Activated T-cell treated with anti-CD3 and anti-CD28 coated beads, Interleukin-2, amount 50 U/mL, for 24 hours (primary cell): ENCODE data around the gene ARHGAP22.

Source experiments
- DNase-seq: peaks from one replicate; pipeline ENCODE4 v3.0.0-alpha.2; 2020
- H3K27ac Mint-ChIP-seq: 2 replicates; pipeline ENCODE4 v1.8.0; 2020; ENCODE audit warnings: mild to moderate bottlenecking, mixed read lengths
- H3K27me3 Mint-ChIP-seq: 2 replicates; pipeline ENCODE4 v1.8.0; 2020; ENCODE audit warnings: mixed read lengths
- H3K36me3 Mint-ChIP-seq: 2 replicates; pipeline ENCODE4 v1.8.0; 2020; ENCODE audit warnings: low read depth, mixed read lengths
- H3K4me1 Mint-ChIP-seq: 2 replicates; pipeline ENCODE4 v1.8.0; 2020; ENCODE audit warnings: low read depth, mixed read lengths
- H3K4me3 Mint-ChIP-seq: 2 replicates; pipeline ENCODE4 v1.8.0; 2020; ENCODE audit warnings: mild to moderate bottlenecking, moderate library complexity, mixed read lengths
- H3K9me3 Mint-ChIP-seq: 2 replicates; pipeline ENCODE4 v1.8.0; 2020; ENCODE audit warnings: mixed read lengths

ARHGAP22 gene

DNA sequence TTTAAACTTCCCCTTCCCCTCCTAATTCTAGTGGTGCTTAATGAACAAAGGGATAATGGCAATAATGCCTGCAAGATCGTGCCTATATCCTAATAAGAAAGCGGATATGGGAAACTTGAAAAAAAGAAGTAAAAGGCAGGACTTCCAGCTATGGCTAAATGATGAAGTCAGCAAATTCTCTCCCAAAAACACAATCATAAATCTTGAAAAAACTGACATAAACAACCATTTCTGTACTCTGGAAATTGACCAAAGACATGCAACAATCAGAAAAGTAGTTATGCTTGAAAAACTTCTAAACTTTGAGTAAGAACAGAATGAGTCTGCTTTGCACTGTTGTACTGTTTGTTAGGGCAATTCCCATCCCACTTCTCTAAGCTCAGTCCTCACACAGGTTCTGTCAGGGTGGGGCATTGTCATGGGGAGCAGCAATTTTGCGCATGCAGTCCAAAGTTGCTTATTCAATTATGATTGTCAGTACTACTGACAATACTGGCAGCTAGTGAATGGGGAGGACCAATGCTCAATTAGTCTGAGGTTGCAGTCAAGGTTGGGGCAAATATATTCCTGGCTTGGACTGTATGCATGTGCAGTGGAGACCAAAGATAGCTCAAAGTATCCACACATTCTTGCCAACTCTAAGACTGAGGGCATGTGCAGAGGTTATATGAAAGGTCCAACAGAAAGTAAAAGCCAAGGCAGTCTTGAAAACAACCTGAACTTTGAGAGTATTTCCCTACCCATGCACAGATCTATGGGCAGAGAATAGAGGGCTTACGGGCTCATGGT lies 34.1 kb upstream of the ARHGAP22 start:
- Mint-ChIP-seq H3K4me1 (peaks cover 11% of the 10 kb centered on the region), H3K36me3 (no peaks in the 10 kb centered on the region), H3K27ac (no peak overlapping the region), H3K9me3 (peaks cover 4% of the 10 kb centered on the region), H3K4me3 (no peak overlapping the region), H3K27me3 (peaks cover 47% of the 10 kb centered on the region)
- DNase-seq = no peak

- Mint-ChIP-seq H3K9me3 (peaks cover 4% of the 10 kb centered on the region), H3K4me1 (peaks cover 19% of the 10 kb centered on the region), H3K36me3 (no peaks in the 10 kb centered on the region), H3K4me3 (no peak overlapping the region), H3K27ac (no peak overlapping the region), H3K27me3 (peaks cover 52% of the 10 kb centered on the region)
- DNase-seq = no peak
Measured at GRCh38 chr10:48638158-48638557, 33.3 kb upstream of the ARHGAP22 start.

DNA sequence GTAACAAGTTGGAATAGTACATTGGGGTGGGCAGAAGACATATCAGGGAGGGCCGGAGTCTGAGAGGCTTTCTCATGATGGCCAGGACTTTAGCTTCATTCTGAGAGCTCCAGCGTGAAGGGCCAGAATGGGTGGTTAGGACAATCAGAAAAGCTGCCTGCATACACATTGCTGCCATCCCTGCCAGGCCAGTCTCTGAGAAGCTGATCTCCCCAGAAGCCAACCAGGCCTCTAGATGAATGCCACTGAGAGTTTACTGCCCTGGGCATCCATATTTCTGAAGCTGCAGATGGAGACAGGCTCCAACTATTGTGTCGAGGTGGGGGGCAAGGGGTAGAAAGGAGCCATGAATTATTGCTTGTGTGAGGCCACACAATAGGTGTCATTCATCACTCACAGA lies 32.0 kb upstream of the ARHGAP22 start:
- Mint-ChIP-seq H3K27me3 (peaks cover 60% of the 10 kb centered on the region), H3K4me1 (peaks cover 19% of the 10 kb centered on the region), H3K9me3 (peaks cover 4% of the 10 kb centered on the region), H3K4me3 (no peak overlapping the region), H3K36me3 (no peaks in the 10 kb centered on the region), H3K27ac (no peak overlapping the region)
- DNase-seq = no peak

- Mint-ChIP-seq H3K36me3 (no peaks in the 10 kb centered on the region), H3K27ac (no peak overlapping the region), H3K9me3 (peaks cover 4% of the 10 kb centered on the region), H3K27me3 (peaks cover 63% of the 10 kb centered on the region), H3K4me1 (peaks cover 19% of the 10 kb centered on the region), H3K4me3 (no peak overlapping the region)
- no peak for DNase-seq
Measured at GRCh38 chr10:48636231-48636630, 31.4 kb upstream of the ARHGAP22 start.

- Mint-ChIP-seq H3K4me1 (peaks cover 19% of the 10 kb centered on the region), H3K4me3 (no peak overlapping the region)
Measured at GRCh38 chr10:48634984-48635557, 30.2 kb upstream of the ARHGAP22 start.

GRCh38 chr10:48634198-48634983 lies 29.5 kb upstream of the ARHGAP22 start:
- no peaks in the 10 kb centered on the region for H3K36me3 Mint-ChIP-seq
- peaks cover 59% of the 10 kb centered on the region for H3K27me3 Mint-ChIP-seq
- H3K9me3 Mint-ChIP-seq = no peaks in the 10 kb centered on the region
- H3K4me1 Mint-ChIP-seq = peaks cover 19% of the 10 kb centered on the region
- no peak overlapping the region for H3K4me3 Mint-ChIP-seq
- H3K27ac Mint-ChIP-seq = peak overlapping the region; percentile 8
- DNase-seq = peak; percentile 61

More at GRCh38 chr10:48634984-48635557, 30.2 kb upstream of the ARHGAP22 start:
- no peak for DNase-seq
- no peak overlapping the region for H3K27ac Mint-ChIP-seq
- H3K27me3 Mint-ChIP-seq = peaks cover 63% of the 10 kb centered on the region
- H3K9me3 Mint-ChIP-seq = peaks cover 1% of the 10 kb centered on the region
- no peaks in the 10 kb centered on the region for H3K36me3 Mint-ChIP-seq

GRCh38 chr10:48633381-48634197 lies 28.7 kb upstream of the ARHGAP22 start:
- no peaks in the 10 kb centered on the region for H3K36me3 Mint-ChIP-seq
- H3K9me3 Mint-ChIP-seq = no peaks in the 10 kb centered on the region
- no peak overlapping the region for H3K4me3 Mint-ChIP-seq
- peaks cover 19% of the 10 kb centered on the region for H3K4me1 Mint-ChIP-seq
- no peak for DNase-seq
- peaks cover 52% of the 10 kb centered on the region for H3K27me3 Mint-ChIP-seq
- peak overlapping the region; percentile 8 for H3K27ac Mint-ChIP-seq

DNA sequence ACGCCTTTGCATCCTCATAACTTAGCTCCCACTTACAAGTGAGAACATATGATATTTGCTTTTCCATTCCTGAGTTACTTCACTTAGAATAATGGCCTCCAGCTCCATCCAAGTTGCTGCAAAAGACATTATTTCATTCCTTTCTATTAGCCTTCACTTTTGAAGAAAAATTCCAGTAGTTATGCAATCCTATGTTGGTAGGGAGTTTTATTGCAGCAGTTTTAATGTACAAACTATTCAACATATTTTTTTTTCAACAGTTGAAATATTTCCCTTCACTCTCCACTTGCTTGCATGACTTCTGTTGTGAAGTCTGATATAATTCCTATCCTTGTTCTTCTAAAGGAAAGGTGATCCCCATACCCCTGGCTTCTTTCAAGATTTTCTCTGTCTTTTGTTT lies 27.3 kb upstream of the ARHGAP22 start:
- H3K4me1 Mint-ChIP-seq = peaks cover 19% of the 10 kb centered on the region
- H3K27me3 Mint-ChIP-seq = peaks cover 39% of the 10 kb centered on the region
- H3K4me3 Mint-ChIP-seq = no peak overlapping the region
- no peak for DNase-seq
- no peaks in the 10 kb centered on the region for H3K36me3 Mint-ChIP-seq
- H3K27ac Mint-ChIP-seq = no peak overlapping the region
- H3K9me3 Mint-ChIP-seq = no peaks in the 10 kb centered on the region

- Mint-ChIP-seq H3K9me3 (no peaks in the 10 kb centered on the region), H3K27me3 (peaks cover 49% of the 10 kb centered on the region), H3K4me1 (no peaks in the 10 kb centered on the region), H3K27ac (no peak overlapping the region), H3K4me3 (no peak overlapping the region), H3K36me3 (no peaks in the 10 kb centered on the region)
- DNase-seq = no peak
Measured at GRCh38 chr10:48627984-48628609, 23.2 kb upstream of the ARHGAP22 start.

DNA sequence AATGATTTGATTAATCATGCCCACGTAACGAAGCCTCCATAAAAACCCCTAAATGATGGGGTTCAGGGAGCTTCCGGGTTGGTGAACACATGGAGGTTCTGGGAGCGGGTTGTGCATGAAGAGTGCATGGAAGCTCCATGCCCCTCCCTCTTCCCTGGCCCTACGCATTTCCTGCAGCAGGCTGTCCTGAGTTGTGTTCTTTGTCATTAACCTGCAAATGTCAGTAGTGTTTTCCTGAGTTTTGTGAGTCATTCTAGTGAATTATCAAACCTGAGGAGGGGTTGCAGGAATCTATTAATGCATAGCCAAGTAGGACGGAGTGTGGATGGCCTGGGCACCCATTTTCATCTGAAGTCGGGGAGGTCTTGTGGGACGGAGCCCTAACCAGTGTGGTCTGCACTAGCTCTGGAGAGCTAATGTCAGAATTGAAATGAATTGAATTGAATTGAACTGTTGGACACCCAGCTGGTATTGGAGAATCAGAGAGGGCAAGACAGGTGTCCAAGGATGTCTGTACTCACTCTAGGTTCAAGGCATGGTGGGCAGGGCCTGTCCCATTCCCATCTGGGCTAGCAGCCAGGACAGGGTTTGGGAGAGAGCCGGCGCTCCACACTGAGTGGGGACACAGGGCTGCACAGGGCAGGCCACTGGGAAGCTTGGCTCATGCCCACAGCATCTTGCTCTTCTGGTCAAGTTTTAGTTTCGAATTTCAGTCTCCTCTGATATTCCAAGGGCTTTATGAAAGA lies 22.3 kb upstream of the ARHGAP22 start:
- Mint-ChIP-seq H3K36me3 (no peaks in the 10 kb centered on the region), H3K9me3 (no peaks in the 10 kb centered on the region), H3K4me1 (no peaks in the 10 kb centered on the region), H3K27me3 (peaks cover 42% of the 10 kb centered on the region), H3K4me3 (no peak overlapping the region), H3K27ac (no peak overlapping the region)
- DNase-seq = no peak

DNA sequence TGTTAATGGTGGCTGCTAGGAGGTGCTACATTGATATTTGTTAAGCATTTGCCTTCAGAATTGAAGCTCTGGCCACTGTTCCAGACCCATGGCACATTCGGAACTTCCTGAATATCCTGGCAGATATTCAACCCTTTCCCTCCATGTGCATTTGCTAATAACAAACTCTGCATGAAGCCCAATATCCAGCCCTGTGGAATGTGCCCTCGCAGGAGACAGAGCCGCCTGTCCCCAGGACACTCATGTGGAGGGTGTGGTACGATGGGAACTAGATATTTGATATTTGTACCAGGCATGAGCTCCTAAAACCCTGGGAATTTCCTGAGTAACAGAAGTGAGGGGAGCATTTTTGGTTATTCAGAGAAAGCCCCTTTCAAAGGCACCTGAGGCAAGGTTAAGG lies 21.6 kb upstream of the ARHGAP22 start:
- H3K27me3 Mint-ChIP-seq = peaks cover 39% of the 10 kb centered on the region
- DNase-seq = no peak
- H3K4me3 Mint-ChIP-seq = no peak overlapping the region
- H3K27ac Mint-ChIP-seq = no peak overlapping the region
- H3K9me3 Mint-ChIP-seq = no peaks in the 10 kb centered on the region
- no peaks in the 10 kb centered on the region for H3K4me1 Mint-ChIP-seq
- H3K36me3 Mint-ChIP-seq = no peaks in the 10 kb centered on the region

DNA sequence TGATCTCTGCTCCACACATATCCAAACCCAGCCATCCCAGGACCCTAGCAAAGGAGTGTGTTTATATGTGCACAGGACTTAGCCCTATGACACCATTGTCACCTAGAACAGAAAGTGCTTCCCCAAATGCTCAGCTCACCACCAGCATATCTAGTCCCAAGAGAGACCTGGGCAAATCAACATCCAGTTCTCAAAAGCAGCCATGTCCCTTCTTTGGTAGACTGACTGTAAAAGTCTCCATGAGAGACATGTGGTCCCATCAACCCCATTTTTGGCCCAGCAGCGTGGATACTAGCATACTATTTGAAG lies 20.9 kb upstream of the ARHGAP22 start:
- H3K4me3 Mint-ChIP-seq = no peak overlapping the region
- peaks cover 38% of the 10 kb centered on the region for H3K27me3 Mint-ChIP-seq
- H3K4me1 Mint-ChIP-seq = no peaks in the 10 kb centered on the region

GRCh38 chr10:48623607-48624132 lies 18.8 kb upstream of the ARHGAP22 start:
- no peak overlapping the region for H3K4me3 Mint-ChIP-seq
- no peaks in the 10 kb centered on the region for H3K4me1 Mint-ChIP-seq
- DNase-seq = no peak
- peaks cover 38% of the 10 kb centered on the region for H3K27me3 Mint-ChIP-seq
- no peaks in the 10 kb centered on the region for H3K9me3 Mint-ChIP-seq
- no peaks in the 10 kb centered on the region for H3K36me3 Mint-ChIP-seq
- no peak overlapping the region for H3K27ac Mint-ChIP-seq

More for the DNA sequence above, 20.9 kb upstream of the ARHGAP22 start:
- no peak for DNase-seq
- Mint-ChIP-seq H3K36me3 (no peaks in the 10 kb centered on the region), H3K9me3 (no peaks in the 10 kb centered on the region), H3K27ac (no peak overlapping the region)
